ENCODE measurements around the gene COIL.

- TF ChIP-seq CTCF (IDR thresholded peaks at IDR 0.05) (no peak), POLR2AphosphoS5 (IDR thresholded peaks at IDR 0.05) (no peak)
These were observed 3.9 kb downstream of the COIL start for GRCh38 chr17:56956992-56957391.
